Stimulated activated naive CD8-positive, alpha-beta T cell treated with anti-CD3 and anti-CD28 coated beads, Interleukin-15, Interleukin-2, amounts not matched to agents 100 U/mL and 50 U/mL, for 24 hours (primary cell): ENCODE results near the gene SOS2.

Experiments
- ATAC-seq: fragments of 150-1000 bp; cut with Tn5 transposase; one replicate; pipeline ENCODE4 v1.10.0; 2021
- DNase-seq: peaks from one replicate; pipeline ENCODE4 v3.0.0; 2021

The SOS2 gene

GRCh38 chr14:50116181-50116956 lies 115.0 kb downstream of the SOS2 start, which contains the start of gene VCPKMT:
Gene VCPKMT (minus strand): TSS chr14:50116572. CDS start chr14:50116552, 20 bp downstream.
- ATAC-seq (peak; percentile 100), DNase-seq (peak; percentile 98)

- no peak for ATAC-seq
- DNase-seq: no peak
Measured at GRCh38 chr14:50113381-50114035, 117.9 kb downstream of the SOS2 start.

- peak; percentile 26 for ATAC-seq
- DNase-seq: no peak
Measured at GRCh38 chr14:50110323-50111037, 120.9 kb downstream of the SOS2 start.

GRCh38 chr14:50109342-50109741 lies 122.0 kb downstream of the SOS2 start:
- no peak for DNase-seq

GRCh38 chr14:50107850-50108249 lies 123.5 kb downstream of the SOS2 start:
- no peak for DNase-seq
- no peak for ATAC-seq

More at GRCh38 chr14:50109342-50109741, 122.0 kb downstream of the SOS2 start:
- ATAC-seq: no peak

GRCh38 chr14:50106178-50106577 lies 125.2 kb downstream of the SOS2 start:
- ATAC-seq: no peak
- no peak for DNase-seq

- ATAC-seq (no peak), DNase-seq (no peak)
Measured at GRCh38 chr14:50103558-50103957, 127.8 kb downstream of the SOS2 start.

- ATAC-seq: no peak
Measured at GRCh38 chr14:50101417-50101816, 130.0 kb downstream of the SOS2 start.

GRCh38 chr14:50100805-50101204 lies 130.6 kb downstream of the SOS2 start:
- no peak for DNase-seq

More at GRCh38 chr14:50101417-50101816, 130.0 kb downstream of the SOS2 start:
- DNase-seq: no peak

GRCh38 chr14:50099335-50099734 lies 132.0 kb downstream of the SOS2 start:
- ATAC-seq: peak; percentile 82

More at GRCh38 chr14:50100805-50101204, 130.6 kb downstream of the SOS2 start:
- no peak for ATAC-seq

GRCh38 chr14:50095895-50096294 lies 135.5 kb downstream of the SOS2 start:
- DNase-seq: no peak

More at GRCh38 chr14:50099335-50099734, 132.0 kb downstream of the SOS2 start:
- no peak for DNase-seq

GRCh38 chr14:50094056-50094755 lies 137.2 kb downstream of the SOS2 start:
- ATAC-seq (no peak), DNase-seq (no peak)

More at GRCh38 chr14:50095895-50096294, 135.5 kb downstream of the SOS2 start:
- ATAC-seq: peak; percentile 35

- no peak for DNase-seq
- ATAC-seq: no peak
Measured at GRCh38 chr14:50093496-50093895, 137.9 kb downstream of the SOS2 start.

- ATAC-seq: no peak
- DNase-seq: no peak
Measured at GRCh38 chr14:50092006-50092555, 139.3 kb downstream of the SOS2 start.

GRCh38 chr14:50091240-50091913 lies 140.0 kb downstream of the SOS2 start:
- no peak for ATAC-seq
- no peak for DNase-seq

GRCh38 chr14:50089208-50089607 lies 142.2 kb downstream of the SOS2 start:
- DNase-seq (no peak), ATAC-seq (no peak)

GRCh38 chr14:50088731-50089130 lies 142.6 kb downstream of the SOS2 start:
- no peak for DNase-seq
- no peak for ATAC-seq

- ATAC-seq (no peak), DNase-seq (no peak)
Measured at GRCh38 chr14:50088117-50088515, 143.3 kb downstream of the SOS2 start.

- no peak for ATAC-seq
- no peak for DNase-seq
Measured at GRCh38 chr14:50087341-50088116, 143.8 kb downstream of the SOS2 start.

- no peak for DNase-seq
- no peak for ATAC-seq
Measured at GRCh38 chr14:50086321-50086711, 145.1 kb downstream of the SOS2 start.
